SK-N-SH treated with all-trans-retinoic acid at 6 μM for 48 hours (cell line): ENCODE results near the gene DRAM1.
"Not testable (repeated sequence)": the region's sequence is repeated elsewhere in the genome, so short reads cannot be mapped to it uniquely, and the experiment has no call there.

Source experiments
- ATAC-seq: fragments of 200-7000 bp; cut with Tn5 transposase; 3 replicates; pipeline ENCODE4 v1.9.1; 2020; ENCODE audit warnings: mild to moderate bottlenecking, moderate library complexity
- BACH2 ChIP-seq: fragments of 250-450 bp; sonication (Bioruptor Pico); IDR thresholded peaks from 2 replicates; pipeline ENCODE4 v1.9.0; 2021; ENCODE audit warnings: mild to moderate bottlenecking, borderline replicate concordance
- CSRNP3 ChIP-seq: fragments of 250-450 bp; sonication (Bioruptor Pico); IDR thresholded peaks from 2 replicates; pipeline ENCODE4 v1.5.1; 2021; ENCODE audit warnings: mild to moderate bottlenecking, moderate library complexity
- ESRRG ChIP-seq: fragments of 250-450 bp; sonication (Bioruptor Pico); IDR thresholded peaks from 2 replicates; pipeline ENCODE4 v1.6.1; 2021; ENCODE audit warnings: mild to moderate bottlenecking
- GLIS3 ChIP-seq: fragments of 250-450 bp; sonication (Bioruptor Pico); IDR thresholded peaks from 2 replicates; pipeline ENCODE4 v1.5.0; 2020; ENCODE audit warnings: mild to moderate bottlenecking, moderate library complexity
- OSR1 ChIP-seq: fragments of 250-450 bp; sonication (Bioruptor Pico); IDR thresholded peaks from 2 replicates; pipeline ENCODE4 v1.8.0; 2022; ENCODE audit warnings: moderate library complexity, mild to moderate bottlenecking, inconsistent platforms
- PPARA ChIP-seq: fragments of 250-450 bp; sonication (Bioruptor Pico); IDR thresholded peaks from 2 replicates; pipeline ENCODE4 v1.5.0; 2020; ENCODE audit warnings: mild to moderate bottlenecking, borderline replicate concordance
- RARB ChIP-seq: fragments of 250-450 bp; sonication (Bioruptor Pico); IDR thresholded peaks from 2 replicates; pipeline ENCODE4 v1.8.0; 2021; ENCODE audit warnings: mild to moderate bottlenecking, moderate library complexity
- TOX ChIP-seq: fragments of 250-450 bp; sonication (Bioruptor Pico); IDR thresholded peaks from 2 replicates; pipeline ENCODE4 v1.8.0; 2021; ENCODE audit warnings: mild to moderate bottlenecking, moderate library complexity, borderline replicate concordance
- TSHZ2 ChIP-seq: fragments of 250-450 bp; sonication (Bioruptor Pico); IDR thresholded peaks from 2 replicates; pipeline ENCODE4 v1.5.0; 2020; ENCODE audit warnings: mild to moderate bottlenecking, moderate library complexity
- ZC3H10 ChIP-seq: fragments of 250-450 bp; sonication (Bioruptor Pico); IDR thresholded peaks from 2 replicates; pipeline ENCODE4 v1.5.1; 2021; ENCODE audit warnings: mild to moderate bottlenecking, moderate library complexity
- ZFP3 ChIP-seq: fragments of 250-450 bp; sonication (Bioruptor Pico); IDR thresholded peaks from 2 replicates; pipeline ENCODE4 v1.5.0; 2020; ENCODE audit warnings: mild to moderate bottlenecking, moderate library complexity
- ZFP30 ChIP-seq: fragments of 450-650 bp; formaldehyde crosslinking; IDR thresholded peaks from 2 replicates; pipeline ENCODE4 v1.5.0; 2022; ENCODE audit warnings: mild to moderate bottlenecking, moderate library complexity
- ZNF70 ChIP-seq: fragments of 450-650 bp; formaldehyde crosslinking; IDR thresholded peaks from 2 replicates; pipeline ENCODE4 v1.5.0; 2020; ENCODE audit warnings: mild to moderate bottlenecking, moderate library complexity
- ZNF8 ChIP-seq: fragments of 450-650 bp; formaldehyde crosslinking; IDR thresholded peaks from 2 replicates; pipeline ENCODE4 v1.5.0; 2020; ENCODE audit warnings: mild to moderate bottlenecking, moderate library complexity
- TF ChIP-seq, protein P1 (sequence below): fragments of 250-450 bp; sonication (Bioruptor Pico); IDR thresholded peaks from 2 replicates; pipeline ENCODE4 v1.8.0; 2020; ENCODE audit warnings: mild to moderate bottlenecking, moderate library complexity, borderline replicate concordance
- TF ChIP-seq, protein P2 (sequence below): fragments of 250-450 bp; sonication (Bioruptor Pico); IDR thresholded peaks from 2 replicates; pipeline ENCODE4 v1.5.1; 2020; ENCODE audit warnings: low read depth, mild to moderate bottlenecking, moderate library complexity

Gene DRAM1

DNA sequence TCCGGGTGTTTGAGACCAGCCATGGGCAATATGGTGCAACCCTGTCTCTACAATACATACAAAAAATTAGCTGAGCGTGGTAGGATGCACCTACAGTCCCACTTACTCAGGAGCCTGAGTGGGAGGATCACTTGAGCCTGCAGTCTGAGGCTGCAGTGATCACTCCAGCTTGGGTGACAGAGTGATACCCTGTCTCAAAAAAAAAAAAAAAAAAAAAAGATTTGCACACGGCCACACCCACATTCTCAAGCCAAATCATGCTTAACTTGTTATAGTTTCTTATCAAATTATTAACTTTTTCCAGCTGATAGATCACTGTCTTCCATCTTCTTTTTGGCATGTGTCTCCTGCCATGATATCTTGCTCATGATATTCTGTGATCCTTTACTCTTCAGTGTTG lies 6.8 kb downstream of the DRAM1 start (continued):
- TF ChIP-seq, protein P1, sequence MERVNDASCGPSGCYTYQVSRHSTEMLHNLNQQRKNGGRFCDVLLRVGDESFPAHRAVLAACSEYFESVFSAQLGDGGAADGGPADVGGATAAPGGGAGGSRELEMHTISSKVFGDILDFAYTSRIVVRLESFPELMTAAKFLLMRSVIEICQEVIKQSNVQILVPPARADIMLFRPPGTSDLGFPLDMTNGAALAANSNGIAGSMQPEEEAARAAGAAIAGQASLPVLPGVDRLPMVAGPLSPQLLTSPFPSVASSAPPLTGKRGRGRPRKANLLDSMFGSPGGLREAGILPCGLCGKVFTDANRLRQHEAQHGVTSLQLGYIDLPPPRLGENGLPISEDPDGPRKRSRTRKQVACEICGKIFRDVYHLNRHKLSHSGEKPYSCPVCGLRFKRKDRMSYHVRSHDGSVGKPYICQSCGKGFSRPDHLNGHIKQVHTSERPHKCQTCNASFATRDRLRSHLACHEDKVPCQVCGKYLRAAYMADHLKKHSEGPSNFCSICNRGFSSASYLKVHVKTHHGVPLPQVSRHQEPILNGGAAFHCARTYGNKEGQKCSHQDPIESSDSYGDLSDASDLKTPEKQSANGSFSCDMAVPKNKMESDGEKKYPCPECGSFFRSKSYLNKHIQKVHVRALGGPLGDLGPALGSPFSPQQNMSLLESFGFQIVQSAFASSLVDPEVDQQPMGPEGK, result no peak
- TF ChIP-seq, protein P2, sequence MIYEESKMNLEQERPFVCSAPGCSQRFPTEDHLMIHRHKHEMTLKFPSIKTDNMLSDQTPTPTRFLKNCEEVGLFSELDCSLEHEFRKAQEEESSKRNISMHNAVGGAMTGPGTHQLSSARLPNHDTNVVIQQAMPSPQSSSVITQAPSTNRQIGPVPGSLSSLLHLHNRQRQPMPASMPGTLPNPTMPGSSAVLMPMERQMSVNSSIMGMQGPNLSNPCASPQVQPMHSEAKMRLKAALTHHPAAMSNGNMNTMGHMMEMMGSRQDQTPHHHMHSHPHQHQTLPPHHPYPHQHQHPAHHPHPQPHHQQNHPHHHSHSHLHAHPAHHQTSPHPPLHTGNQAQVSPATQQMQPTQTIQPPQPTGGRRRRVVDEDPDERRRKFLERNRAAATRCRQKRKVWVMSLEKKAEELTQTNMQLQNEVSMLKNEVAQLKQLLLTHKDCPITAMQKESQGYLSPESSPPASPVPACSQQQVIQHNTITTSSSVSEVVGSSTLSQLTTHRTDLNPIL, result no peak
- TF ChIP-seq BACH2 (CRISPR knock-in tag), result no peak
- TF ChIP-seq CSRNP3 (CRISPR knock-in tag), result no peak
- TF ChIP-seq PPARA, result no peak

- not testable (repeated sequence) for ATAC-seq
These were observed 7.5 kb downstream of the DRAM1 start for GRCh38 chr12:101884781-101885340.

DNA sequence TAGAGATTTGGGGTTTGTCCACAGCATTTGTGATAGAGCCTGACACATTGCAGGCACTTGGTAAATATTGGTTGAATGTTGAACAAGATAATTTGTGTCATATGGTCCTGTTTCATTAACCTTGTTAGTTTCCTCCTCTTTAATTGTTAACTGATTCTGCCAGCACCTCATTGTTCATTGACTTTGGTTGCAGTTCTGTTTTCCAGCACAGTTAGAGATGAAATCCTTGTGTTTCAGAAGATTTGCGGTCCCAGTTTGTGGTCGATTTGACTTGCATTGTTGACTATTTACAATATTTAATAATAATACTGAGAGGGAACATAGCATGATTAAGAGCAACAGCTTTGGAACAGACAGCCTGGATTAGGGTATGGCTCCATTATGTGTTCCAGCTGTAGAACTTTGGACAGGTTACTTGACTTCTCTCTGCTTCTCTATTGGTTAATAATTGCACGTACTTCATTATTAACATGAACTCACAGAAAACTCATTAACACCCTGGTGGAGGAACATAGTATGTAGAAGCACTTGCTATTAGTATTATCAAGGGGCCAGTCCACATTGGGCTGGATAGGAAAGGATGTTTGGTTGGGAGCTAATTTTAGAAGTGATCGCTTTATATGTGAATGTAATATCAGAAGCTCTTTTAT lies 8.7 kb downstream of the DRAM1 start:
- TF ChIP-seq, protein P1, result no peak
- TF ChIP-seq TOX (no peak), ZC3H10 (no peak), ZFP3 (CRISPR knock-in tag) (no peak), ESRRG (no peak), TSHZ2 (CRISPR knock-in tag) (no peak)
- ATAC-seq, result no peak

- no peak for ATAC-seq
- TF ChIP-seq ZNF70 (CRISPR knock-in tag), result no peak
- TF ChIP-seq RARB (CRISPR knock-in tag), result no peak
- no peak for TF ChIP-seq OSR1 (CRISPR knock-in tag)
- no peak for TF ChIP-seq PPARA
- TF ChIP-seq ZFP30 (CRISPR knock-in tag), result no peak
- TF ChIP-seq ZFP3 (CRISPR knock-in tag), result no peak
- no peak for TF ChIP-seq GLIS3 (CRISPR knock-in tag)
- TF ChIP-seq ZNF8, result no peak
- no peak for TF ChIP-seq ESRRG
- TF ChIP-seq, protein P1, result no peak
- TF ChIP-seq BACH2 (CRISPR knock-in tag), result no peak
- TF ChIP-seq CSRNP3 (CRISPR knock-in tag), result no peak
- TF ChIP-seq, all 23 proteins: peak for 0
These were observed 11.9 kb downstream of the DRAM1 start for GRCh38 chr12:101889211-101889752.
